HepG2 (cell line): Measurements from ENCODE around the gene TLE2. TPM values are rescaled to one million over a fixed set of nuclear protein-coding genes. Genes with fewer than 3 reads are reported as not detected.

ENCODE experiments used
- ADNP ChIP-seq: sonication (generic); formaldehyde crosslinking; IDR thresholded peaks from 2 replicates; pipeline ENCODE4 v1.4.0; 2020; ENCODE audit warnings: missing genetic modification reagents
- ARID5B ChIP-seq: IDR thresholded peaks from 2 replicates; pipeline ENCODE4 v1.4.0; 2020; ENCODE audit warnings: mild to moderate bottlenecking, missing genetic modification reagents
- GABPB1 ChIP-seq: IDR thresholded peaks from 2 replicates; pipeline ENCODE4 v1.6.1; 2016; ENCODE audit warnings: mild to moderate bottlenecking, missing genetic modification reagents, moderate library complexity, missing compliant biosample characterization
- GRHL1 ChIP-seq: sonication (generic); formaldehyde crosslinking; conservative IDR thresholded peaks from 2 replicates; pipeline ENCODE4 v1.8.0; 2022; ENCODE audit warnings: missing genetic modification reagents
- PRDM15 ChIP-seq: sonication (generic); formaldehyde crosslinking; IDR thresholded peaks from 2 replicates; pipeline ENCODE4 v1.4.0; 2020; ENCODE audit warnings: missing genetic modification reagents
- SIN3A ChIP-seq: IDR thresholded peaks from 2 replicates; pipeline ENCODE4 v1.6.1; 2011; ENCODE audit warnings: low read depth, mild to moderate bottlenecking, control low read depth, low read length, borderline replicate concordance
- TEAD3 ChIP-seq: optimal IDR thresholded peaks from 2 replicates; pipeline ENCODE3; 2016; ENCODE audit warnings: borderline replicate concordance
- ZMYM3 ChIP-seq: sonication (generic); formaldehyde crosslinking; IDR thresholded peaks from 2 replicates; pipeline ENCODE4 v1.5.1; 2020; ENCODE audit warnings: mild to moderate bottlenecking, missing genetic modification reagents
- ZNF768 ChIP-seq: sonication (generic); formaldehyde crosslinking; IDR thresholded peaks from 2 replicates; pipeline ENCODE4 v1.4.0; 2020; ENCODE audit warnings: missing genetic modification reagents
- polyA plus RNA-seq, 8 experiments: library from polyadenylated mRNA; depleted of rRNA in 3 of 8; stranded (reverse) in 7 of 8; unstranded in 1 of 8; fragments of >200 nt; fragmentation: Illumina TruSeq in 4 of 8; extraction: Trizol in 4 of 8; gene quantifications; 2 replicates each; pipeline versions ENCODE4 v1.2.1 to v1.2.3, GENCODE V29; 2011 to 2016; ENCODE audit warnings: low read depth in 4 of 8, missing spikeins in 1 of 8, mixed read lengths in 1 of 8; ENCODE audit not compliant: insufficient read depth in 1 of 8
- total RNA-seq, 5 experiments: library from RNA; depleted of rRNA; stranded (reverse); fragments of >200 nt; fragmentation: Illumina TruSeq; extraction: Trizol; gene quantifications; 2 replicates each; pipeline ENCODE4 v1.2.3, GENCODE V29; 2016; ENCODE audit warnings: low read depth in 1 of 5

TLE2 gene
- total and polyA plus RNA-seq, 2 of the 13 experiments (the other 11 are each of a cell fraction or from before 2014, with no cell fraction given) = 0.07 to 0.81 TPM

GRCh38 chr19:2983351-2984214 lies 45.5 kb downstream of the TLE2 start (continued):
- TF ChIP-seq ADNP (CRISPR knock-in tag) = peak; percentile 69; the same call in 1 of the 2 replicates
- TF ChIP-seq ZMYM3 (CRISPR knock-in tag) = peak; percentile 92
- 0 out of 2 replicates have a peak, but pooled peaks have one; percentile 24 for TF ChIP-seq SIN3A
- peak; percentile 99 for TF ChIP-seq PRDM15
- no peak for TF ChIP-seq GRHL1 (CRISPR knock-in tag)
- TF ChIP-seq ZNF768 (CRISPR knock-in tag) = peak; percentile 64; the same call in 1 of the 2 replicates
- TF ChIP-seq ARID5B (CRISPR knock-in tag) = 0 out of 2 replicates have a peak, but pooled peaks have one; percentile 11
- 0 out of 2 replicates have a peak, but pooled peaks have one; percentile 33 for TF ChIP-seq GABPB1 (CRISPR knock-in tag)
- no peak for TF ChIP-seq TEAD3
- TF ChIP-seq, all 625 proteins: peak for 16
